Measurements from ENCODE around the gene ZNF888.

DNA sequence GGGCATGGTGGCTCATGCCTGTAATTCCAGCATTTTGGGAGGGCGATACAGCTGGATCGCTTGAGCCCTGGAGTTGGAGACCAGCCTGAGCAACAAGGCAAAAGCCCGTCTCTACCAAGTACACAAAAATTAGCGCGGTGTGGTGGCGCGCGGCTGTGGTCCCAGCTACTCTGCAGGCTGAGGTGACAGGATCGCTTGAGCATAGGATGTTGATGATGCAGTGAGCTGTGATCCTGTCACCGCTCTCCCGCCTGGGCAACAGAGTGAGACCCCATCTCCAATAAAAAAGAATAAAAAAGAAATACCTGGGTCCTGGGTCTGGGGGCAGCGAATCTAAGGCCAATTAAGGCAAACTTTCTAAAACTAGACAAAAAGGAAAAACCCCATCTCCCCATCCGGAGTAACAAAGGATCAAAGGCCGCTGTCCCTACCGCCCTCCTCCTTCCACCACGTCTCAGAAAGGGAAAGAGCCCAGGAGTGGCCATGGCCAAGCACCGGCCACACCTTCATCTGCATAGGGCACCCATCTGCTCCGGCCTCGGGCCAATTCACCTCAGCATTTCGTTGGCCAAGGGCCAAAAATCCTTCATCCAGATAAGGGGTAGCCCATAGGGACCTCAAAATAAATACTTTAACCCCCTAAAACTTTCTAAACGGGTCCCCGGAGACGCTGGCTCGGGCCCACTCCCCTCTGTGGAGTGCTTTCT, 26.6 kb downstream of the ZNF888 start:
- TF ChIP-seq, protein P1, sequence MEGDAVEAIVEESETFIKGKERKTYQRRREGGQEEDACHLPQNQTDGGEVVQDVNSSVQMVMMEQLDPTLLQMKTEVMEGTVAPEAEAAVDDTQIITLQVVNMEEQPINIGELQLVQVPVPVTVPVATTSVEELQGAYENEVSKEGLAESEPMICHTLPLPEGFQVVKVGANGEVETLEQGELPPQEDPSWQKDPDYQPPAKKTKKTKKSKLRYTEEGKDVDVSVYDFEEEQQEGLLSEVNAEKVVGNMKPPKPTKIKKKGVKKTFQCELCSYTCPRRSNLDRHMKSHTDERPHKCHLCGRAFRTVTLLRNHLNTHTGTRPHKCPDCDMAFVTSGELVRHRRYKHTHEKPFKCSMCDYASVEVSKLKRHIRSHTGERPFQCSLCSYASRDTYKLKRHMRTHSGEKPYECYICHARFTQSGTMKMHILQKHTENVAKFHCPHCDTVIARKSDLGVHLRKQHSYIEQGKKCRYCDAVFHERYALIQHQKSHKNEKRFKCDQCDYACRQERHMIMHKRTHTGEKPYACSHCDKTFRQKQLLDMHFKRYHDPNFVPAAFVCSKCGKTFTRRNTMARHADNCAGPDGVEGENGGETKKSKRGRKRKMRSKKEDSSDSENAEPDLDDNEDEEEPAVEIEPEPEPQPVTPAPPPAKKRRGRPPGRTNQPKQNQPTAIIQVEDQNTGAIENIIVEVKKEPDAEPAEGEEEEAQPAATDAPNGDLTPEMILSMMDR (IDR thresholded peaks at IDR 0.05; ENCODE audit: low read depth, low read length): no peak
- TF ChIP-seq POLR2A (IDR thresholded peaks at IDR 0.05; ENCODE audit: extremely low read depth, insufficient read length): no peak
- TF ChIP-seq MYC (IDR thresholded peaks at IDR 0.05; ENCODE audit: low read depth, low read length): no peak
- TF ChIP-seq, protein P2, sequence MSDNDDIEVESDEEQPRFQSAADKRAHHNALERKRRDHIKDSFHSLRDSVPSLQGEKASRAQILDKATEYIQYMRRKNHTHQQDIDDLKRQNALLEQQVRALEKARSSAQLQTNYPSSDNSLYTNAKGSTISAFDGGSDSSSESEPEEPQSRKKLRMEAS (IDR thresholded peaks at IDR 0.05; ENCODE audit: low read depth, low read length): no peak

All from NB4 (cell line).